Measurements from ENCODE around the gene DAZAP2.
"Not testable (repeated sequence)": the region's sequence is repeated elsewhere in the genome, so short reads cannot be mapped to it uniquely, and the experiment has no call there.

The DAZAP2 gene

DNA sequence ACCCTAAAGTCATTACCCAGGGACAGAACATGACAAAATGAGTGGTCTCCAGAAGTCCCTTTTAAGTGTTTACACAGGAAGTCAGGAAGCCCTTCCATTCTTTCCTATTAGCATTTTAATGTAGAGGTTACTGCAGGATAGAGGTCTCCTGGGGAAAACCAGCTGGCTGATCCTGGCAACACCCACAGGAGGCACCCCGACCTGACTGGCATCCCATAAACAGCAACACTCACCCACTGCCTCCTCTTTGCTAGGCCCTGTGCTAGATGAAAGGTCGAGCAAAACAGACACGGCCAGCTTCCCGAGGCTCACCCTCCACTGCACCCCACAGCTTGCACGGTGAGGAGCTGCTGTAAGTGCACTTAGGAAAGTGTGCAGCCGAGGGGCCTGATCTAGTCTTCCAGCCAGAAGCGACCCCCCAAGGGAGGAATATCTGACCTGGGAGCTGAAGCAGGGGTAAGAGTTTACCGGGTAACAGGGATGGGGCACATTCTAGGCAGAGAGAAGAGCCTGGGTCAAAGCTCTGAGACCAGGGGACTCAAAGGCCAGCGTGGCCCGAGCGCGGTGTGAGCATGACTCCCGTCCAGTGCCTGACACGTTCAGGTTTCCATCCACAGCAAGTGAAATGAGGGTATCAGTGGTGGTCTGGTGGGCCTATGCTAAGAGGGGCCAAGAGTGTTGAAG lies 9.0 kb downstream of the DAZAP2 start:
- DNase-seq (ENCODE audit: low read depth in 2 of 2), result no peak

DNA sequence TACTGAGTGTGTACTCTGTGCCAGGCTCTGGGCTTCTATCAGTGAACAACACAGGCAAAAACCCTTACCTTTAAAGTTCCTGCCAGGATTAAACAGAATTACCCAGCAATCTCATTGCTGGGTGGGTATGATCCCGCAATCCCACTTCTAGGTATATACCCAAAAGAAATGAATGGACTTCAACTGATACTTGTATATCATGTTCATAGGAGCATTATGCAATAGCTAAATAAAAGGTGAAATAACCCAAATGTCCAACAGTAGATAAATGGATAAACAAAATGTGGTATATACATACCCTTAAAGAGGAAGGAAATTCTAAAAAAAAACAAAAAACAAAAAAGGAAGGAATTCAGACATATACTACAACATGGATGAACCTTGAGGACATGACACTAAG lies 14.7 kb downstream of the DAZAP2 start:
- DNase-seq (ENCODE audit: low read depth in 2 of 2), result no peak

DNA sequence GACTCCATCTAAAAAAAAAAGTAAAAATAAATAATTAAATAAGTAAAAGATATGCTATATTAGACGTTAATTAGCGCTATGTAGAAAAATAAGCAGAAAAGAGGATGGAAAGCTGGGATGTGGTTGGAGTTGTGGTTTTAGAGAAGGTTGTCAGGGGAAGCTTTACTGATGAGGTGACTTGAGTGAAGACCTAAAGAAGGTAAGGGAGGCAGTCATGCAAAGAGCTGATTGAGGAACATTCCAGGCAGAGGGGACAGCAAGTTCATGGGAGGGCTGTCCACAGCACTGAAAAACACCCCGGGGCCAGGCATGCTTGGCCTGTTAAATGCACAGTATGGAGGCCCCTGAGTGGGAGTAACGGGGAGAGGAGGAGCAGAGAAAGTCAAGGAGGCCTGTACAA lies 15.9 kb downstream of the DAZAP2 start:
- no peak for DNase-seq (ENCODE audit: low read depth in 2 of 2)

DNA sequence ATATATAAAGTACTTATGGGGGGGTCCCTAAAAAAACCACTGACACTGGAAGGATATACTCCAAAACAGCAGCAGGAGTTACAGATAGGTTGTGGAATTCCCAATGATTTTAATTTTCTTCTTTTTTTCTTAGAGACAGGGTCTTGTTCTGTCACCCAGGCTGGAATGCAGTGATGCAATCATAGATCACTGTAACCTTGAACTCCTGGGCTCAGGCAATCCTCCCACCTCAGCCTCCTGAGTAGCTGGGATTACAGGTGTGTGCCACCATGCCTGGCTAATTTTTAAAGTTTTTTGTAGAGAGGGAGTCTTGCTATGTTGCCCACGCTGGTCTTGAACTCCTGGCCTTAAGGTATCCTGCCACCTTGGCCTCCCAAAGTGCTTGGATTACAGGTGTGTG lies 21.0 kb downstream of the DAZAP2 start:
- not testable (repeated sequence) for DNase-seq (ENCODE audit: low read depth in 2 of 2)

DNA sequence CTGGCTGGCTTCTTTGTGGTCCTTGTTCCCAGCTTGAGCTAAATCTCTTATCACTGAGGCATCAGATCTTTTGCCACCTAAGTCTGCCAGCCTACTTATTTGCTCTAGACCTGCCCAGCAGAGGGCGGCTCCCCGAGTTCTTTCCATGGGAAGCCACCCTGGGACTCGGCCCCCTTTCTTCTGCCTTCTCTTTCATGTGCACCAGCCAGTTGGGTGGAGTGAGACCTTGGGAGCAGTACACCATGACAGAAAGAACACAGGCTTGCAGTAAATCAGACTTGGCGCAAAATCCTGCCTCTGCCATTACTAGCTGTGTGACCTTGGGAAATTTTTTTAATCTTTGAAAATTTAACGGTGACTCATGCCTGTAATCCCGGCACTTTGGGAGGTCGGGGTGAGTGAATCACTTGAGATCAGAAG lies 24.1 kb downstream of the DAZAP2 start:
- no peak for DNase-seq (ENCODE audit: low read depth in 2 of 2)

DNA sequence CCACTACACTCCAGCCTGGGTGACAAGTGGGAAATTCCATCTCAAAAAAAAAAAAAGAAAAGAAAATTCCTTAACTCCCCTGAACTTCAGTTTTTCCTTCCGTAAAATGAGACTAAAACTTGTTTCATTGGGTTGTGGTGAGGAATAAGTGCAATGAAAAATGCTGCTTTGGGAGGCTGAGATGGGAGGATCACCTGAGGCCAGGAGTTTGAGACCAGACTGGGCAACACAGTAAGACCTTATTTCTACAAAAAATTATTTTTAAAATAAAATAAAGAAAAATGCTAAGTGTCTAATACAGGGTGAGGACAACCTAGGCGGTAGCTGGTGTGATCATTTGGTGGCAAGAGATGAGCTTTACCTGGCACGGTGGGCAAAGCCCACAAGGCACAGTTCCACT lies 24.7 kb downstream of the DAZAP2 start:
- no peak for DNase-seq (ENCODE audit: low read depth in 2 of 2)

DNA sequence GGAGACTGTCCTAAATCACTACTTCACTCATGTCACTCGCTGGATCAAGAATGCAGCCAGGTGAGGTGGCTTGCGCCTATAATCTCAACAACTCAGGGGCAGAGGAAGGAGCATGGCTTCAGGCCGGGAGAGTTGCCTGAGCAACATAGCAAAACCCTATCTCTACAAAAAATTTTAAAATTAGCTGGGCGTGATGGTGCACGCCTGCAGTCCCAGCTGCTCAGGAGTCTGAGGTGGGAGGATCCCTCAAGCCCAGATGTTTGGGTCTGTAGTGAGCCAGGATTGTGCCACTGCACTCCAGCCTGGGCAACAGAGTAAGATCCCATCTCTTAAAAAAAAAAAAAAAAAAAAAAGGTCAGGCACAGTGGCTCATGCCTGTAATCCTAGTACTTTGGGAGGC lies 25.7 kb downstream of the DAZAP2 start:
- no peak for DNase-seq (ENCODE audit: low read depth in 2 of 2)

DNA sequence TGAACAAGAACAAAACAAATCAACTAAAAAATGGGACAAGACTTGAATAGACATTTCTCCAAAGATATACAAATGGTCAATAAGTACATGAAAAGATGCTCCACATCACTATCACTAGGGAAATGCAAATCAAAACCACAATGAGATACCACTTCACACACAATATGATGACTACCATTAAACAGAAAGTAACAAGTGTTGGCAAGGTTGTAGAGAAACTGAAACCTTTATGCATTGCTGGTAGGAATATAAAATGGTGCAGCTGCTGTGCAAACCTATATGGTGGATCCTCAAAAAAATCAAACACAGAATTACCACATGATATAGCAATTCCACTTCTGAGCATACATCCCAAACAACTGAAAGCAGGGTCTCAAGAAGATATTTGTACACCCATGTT lies 26.4 kb downstream of the DAZAP2 start:
- DNase-seq (ENCODE audit: low read depth in 2 of 2), result no peak

DNA sequence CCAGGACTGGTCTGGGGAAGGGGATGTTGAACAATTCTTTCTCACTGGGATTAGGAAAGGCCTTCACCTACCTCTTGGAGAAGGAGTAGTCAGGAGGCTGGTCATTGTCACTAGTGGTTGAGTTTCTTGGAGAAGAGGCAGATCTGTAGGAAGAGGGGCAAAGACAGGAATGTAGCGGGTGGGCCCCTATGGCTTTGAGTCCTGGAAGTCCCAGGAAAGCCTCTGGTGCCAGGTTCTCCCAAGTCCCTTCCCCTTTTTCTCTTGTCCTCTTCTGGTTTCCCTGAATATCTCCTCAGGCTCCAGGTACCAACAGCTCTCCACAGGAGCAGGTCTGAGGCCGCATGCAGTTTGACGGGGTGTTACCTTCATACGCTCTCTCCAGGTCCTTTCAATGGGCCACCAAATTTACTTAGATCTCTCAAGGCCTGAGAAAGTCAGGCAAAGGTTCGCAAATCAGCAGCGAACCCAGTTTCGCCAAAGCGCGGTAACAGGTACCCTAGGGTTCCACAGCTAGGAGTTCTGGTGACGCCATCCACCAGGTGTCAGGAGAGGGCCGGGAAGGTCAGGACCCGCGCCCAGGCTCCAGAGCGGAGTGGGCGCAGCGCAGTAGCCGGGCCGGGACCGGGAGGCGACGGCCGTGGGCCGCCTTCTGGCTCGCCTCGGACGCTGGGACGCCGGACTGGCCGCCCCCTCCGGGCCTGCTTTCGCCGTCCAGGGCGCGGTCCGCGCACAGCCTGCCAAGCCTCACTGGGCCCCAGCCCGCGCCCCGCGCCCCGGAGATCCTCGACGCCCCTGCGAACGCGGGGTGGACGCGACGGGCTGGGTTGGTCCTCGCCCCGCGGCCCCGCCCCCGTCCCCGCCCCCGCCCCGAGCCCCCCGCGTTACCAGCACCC lies 30.8 kb downstream of the DAZAP2 start:
- no peak for DNase-seq (ENCODE audit: low read depth in 2 of 2)

DNA sequence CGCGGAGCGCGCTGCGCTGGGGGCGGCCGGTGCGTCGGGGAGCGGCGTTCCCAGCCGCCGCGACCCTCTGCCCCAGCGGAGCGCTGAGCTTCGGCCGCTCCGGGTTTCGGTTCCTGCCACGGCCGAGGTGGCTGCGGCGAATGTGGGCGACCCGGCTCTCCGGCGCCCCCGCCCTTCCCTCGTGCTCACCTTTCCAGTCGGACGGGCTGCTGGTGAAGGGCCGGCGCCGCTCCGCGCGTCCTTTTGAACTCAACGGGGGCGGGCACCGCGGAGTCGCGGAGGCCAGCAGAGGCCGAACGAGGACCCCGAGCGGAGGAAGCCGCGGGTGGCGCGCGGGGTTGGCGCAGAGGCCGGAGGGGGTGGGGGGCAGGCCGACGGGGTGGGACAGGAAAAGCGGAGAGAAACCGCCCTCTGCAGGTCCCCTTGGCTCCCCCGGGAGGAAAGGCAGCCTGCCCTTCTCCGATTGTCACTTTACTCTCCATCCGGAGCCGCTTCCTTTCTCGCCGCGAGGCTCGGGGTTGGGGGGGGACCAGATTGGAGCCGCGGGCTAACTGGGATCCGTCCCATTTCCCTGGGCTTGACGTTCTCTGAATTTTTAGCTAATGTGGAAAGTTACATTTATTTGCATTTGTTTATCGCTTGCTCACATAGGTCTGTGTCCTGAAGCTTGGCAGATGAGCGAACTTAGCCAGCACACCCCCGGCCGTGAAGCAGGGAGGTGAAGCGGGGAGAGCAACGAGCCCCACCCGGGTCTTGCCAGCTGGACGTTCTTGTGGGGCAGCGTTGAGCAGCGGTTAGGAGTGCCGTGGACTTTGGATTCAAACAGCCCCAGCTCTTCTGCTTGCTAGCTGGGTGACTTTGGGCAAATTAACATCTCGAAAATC lies 31.7 kb downstream of the DAZAP2 start, which contains the start of gene SMAGP:
TSS of gene SMAGP (minus strand) at position 349 of the 884 bp plus-strand sequence. CDS start 1,137 bp downstream, outside the sequence.
- no peak for DNase-seq (ENCODE audit: low read depth in 2 of 2)

DNA sequence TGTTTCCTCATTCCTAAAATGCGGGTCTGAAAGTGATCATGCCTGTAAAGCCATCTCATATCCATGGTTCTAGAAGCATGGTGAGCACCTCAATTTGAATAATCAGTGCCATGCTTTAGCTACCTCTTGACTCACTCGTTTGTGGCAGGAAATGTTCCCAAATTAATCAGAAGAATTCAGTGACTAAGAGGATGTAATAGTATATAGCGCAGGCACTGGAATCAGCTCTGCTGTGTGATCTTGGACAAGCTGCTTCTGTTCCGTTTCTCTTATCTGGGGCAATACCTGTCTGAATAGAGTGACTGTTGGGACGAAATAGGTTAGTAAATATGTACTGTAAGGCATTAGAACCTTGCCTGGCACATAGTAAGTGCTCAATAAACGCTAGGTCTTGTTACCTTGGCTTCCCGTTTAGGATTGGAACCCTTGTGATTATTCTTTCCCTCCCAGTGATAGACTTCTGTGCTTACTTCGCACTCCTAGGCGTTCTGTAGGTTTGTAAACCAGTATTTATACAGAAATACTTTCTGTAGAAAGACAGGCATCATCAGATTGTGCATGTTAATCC lies 32.4 kb downstream of the DAZAP2 start:
- DNase-seq (ENCODE audit: low read depth in 2 of 2), result peak in 1 of 2 experiments; percentile 44

DNA sequence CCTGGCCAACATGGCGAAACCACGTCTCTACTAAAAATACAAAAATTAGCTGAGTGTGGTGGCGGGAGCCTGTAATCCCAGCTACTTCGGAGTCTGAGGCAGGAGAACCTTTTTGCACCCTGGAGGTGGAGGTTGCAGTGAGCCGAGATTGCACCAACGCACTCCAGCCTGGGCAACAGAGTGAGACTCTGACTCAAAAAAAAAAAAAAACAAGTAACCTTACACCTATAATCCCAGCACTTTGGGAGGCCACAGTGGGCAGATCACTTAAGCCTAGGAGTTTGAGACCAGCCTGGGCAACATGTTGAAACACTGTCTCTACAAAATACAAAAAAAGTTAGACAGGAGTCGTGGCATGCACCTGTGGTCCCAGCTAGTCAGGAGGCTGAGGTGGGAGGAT lies 34.2 kb downstream of the DAZAP2 start:
- DNase-seq (ENCODE audit: low read depth in 2 of 2), result not testable (repeated sequence)

DNA sequence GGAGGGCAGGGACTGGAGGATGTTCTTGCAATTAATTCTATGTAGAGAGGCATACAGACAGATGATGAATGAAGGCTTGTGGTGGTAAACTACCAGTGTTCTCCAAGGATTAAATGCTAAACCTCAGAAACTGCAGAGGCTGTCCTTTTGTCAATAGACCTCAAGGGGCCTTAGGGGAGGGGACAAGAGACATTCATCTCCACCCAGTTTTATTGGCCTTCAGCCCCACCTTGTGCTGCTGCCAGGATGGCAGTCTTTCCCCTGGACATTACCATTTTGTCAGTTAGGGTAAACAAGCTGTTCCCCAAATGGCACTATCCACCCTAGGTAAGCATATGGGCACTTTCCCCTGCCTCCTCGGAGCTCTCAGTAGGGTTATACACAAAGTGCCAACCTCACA lies 36.5 kb downstream of the DAZAP2 start:
- DNase-seq (ENCODE audit: low read depth in 2 of 2), result no peak

DNA sequence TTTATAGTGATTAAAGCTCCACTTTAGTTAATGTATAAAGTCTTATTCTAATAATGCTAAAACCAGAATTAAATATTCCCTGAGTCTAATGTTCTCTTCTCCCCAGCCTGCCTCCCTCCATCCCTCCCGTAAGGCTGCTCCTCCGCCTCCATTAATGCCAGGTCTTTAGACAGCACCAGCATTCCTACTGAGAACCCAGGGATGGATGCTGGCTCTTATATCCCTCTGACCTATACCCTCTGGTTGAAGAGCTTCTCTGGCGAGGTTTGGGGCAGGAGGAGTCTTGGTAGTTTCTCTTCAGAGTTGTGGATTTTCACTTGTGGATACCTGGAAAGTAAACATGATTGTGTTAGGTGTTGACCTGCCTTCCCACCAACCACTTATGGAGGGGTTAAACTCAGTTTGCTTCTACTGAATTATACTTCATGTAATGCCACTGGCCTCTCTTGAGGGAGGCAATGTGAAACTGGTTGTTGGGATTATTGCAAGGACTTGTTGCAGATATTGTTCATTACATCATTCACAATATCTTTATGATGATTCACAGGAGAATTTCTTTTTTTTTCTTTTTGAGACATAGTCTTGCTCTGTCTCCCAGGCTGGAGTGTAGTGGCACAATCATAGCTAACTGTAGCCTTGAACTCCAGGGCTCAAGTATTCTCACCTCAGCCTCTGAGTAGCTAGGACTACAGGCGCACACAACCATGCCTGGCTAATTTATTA lies 42.7 kb downstream of the DAZAP2 start:
- no peak for DNase-seq (ENCODE audit: low read depth in 2 of 2)

DNA sequence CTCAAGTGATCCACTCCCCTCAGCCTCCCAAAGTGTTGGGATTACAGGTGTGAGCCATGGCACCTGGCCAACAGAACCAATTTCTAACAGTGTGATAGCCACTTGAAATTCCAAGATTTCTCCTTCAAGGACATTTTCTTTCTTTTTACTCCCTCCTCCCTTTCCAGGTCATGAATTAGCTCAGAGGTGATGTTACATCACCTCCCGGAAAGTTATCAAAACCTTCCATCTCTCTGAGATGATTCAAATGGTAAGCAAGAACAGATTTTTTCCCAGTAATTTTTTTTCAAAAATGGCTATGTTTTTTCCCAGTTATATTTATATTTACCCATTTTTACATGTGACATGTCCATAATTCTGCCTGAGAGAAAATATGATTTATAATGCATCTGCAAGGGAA lies 47.2 kb downstream of the DAZAP2 start:
- no peak for DNase-seq (ENCODE audit: low read depth in 2 of 2)

DNA sequence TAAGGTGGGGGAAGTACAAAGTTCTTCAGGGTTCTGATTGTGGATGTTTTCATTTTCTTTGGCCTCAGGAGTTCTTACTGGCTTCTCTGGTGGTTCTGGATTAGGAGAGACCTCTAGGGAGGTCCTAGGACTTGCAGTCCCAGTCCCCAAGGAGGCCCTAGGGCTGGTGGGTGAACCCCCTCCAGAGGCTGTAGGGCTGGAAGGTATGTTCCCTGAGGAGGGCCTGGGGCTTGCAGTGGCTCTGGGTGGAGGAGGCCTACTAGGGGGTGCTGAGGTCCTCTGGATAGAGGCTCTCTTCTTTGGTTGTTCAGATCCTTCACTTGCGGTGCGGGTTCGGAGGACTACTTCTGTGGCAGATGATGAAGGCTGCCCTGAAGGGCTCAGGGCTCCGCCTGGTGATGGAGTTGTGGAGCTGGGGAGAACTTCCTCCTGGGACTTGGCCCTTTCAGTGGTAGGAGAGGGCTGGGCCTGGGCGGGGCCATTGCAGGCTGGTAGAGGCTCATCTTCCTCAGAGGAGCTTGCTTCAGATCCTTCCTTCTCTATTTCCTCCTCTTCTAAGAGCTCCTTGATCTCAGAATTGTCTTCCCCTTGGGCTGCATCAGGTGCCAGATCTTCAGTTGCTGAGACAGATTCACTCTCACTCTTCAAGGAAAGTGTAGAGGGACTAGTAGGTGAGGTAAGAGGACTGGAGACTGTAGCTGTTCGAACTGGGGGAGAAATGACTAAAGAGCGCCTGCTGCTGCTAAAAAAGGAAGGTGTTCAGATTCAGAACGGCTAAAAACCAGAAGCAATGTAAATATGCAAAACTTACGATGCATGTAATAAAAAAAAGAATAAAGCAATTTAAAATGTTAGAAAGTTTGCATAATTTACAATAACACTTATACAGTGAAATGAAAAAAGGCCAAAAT lies 53.2 kb downstream of the DAZAP2 start:
- not testable (repeated sequence) for DNase-seq (ENCODE audit: low read depth in 2 of 2)

Data from fibroblast of skin of left biceps (primary cell).